ENCODE data around the gene CREG2.

- no peak for TF ChIP-seq EP300 (IDR thresholded peaks at IDR 0.05)
- TF ChIP-seq CTCF (IDR thresholded peaks at IDR 0.05), result no peak
Measured at GRCh38 chr2:101337877-101338276, 49.4 kb downstream of the CREG2 start.

Measured in upper lobe of left lung (tissue), 4 donors.